Lower lobe of right lung (tissue), 2 donors: ENCODE measurements around the gene SOX5. TPM values are rescaled to one million over a fixed set of nuclear protein-coding genes. Genes with fewer than 3 reads are reported as not detected.

Experiments used
- ATAC-seq, 2 donors: fragments of 200-7000 bp; cut with Tn5 transposase; one replicate each; pipeline ENCODE4 v1.9.1; 2020 to 2022; ENCODE audit warnings: mild to moderate bottlenecking in 2 of 2, moderate library complexity in 2 of 2
- DNase-seq: peaks from one replicate; pipeline ENCODE4 v3.0.0-alpha.2; 2020
- H3K27ac ChIP-seq: fragments of 200-600 bp; one replicate; pipeline ENCODE4 v1.8.0; 2022
- H3K27me3 ChIP-seq: fragments of 200-600 bp; one replicate; pipeline ENCODE4 v1.8.0; 2022; ENCODE audit warnings: low read depth
- H3K36me3 ChIP-seq: fragments of 200-600 bp; one replicate; pipeline ENCODE4 v1.8.0; 2022; ENCODE audit warnings: mild to moderate bottlenecking
- H3K4me1 ChIP-seq: fragments of 200-600 bp; one replicate; pipeline ENCODE4 v1.8.0; 2022
- H3K4me3 ChIP-seq: fragments of 200-600 bp; one replicate; pipeline ENCODE4 v1.8.0; 2022; ENCODE audit warnings: mild to moderate bottlenecking
- H3K9me3 ChIP-seq: fragments of 200-600 bp; one replicate; pipeline ENCODE4 v1.8.0; 2022
- intact Hi-C: fragments of 100-400 bp; cut with DNase I; formaldehyde crosslinking; loops from one replicate; pipeline ENCODE4 v1.11.0; 2022
- total RNA-seq: library from RNA; stranded (reverse); fragmentation: NEBNext Ultra II Directional; extraction: Animal tissue kit (Norgen Biotek cat#: 25700); gene quantifications from one replicate; pipeline ENCODE4 v1.2.1, GENCODE V29; 2021
- TF ChIP-seq, protein P1 (sequence below): fragments of 200-600 bp; IDR thresholded peaks from one replicate; pipeline ENCODE4 v1.8.0; 2022; ENCODE audit warnings: antibody characterized with exemption, mild to moderate bottlenecking
- donor health status: DM: no; HTN: yes; CAD: no; lungs with severe emphysema.

Gene SOX5
- total RNA-seq, 1 donor from 2014 or later = 14.0 TPM

GRCh38 chr12:23659131-23659530 is 290.3 kb downstream of the SOX5 start:
- no peak overlapping the region for H3K27ac ChIP-seq
- H3K4me3 ChIP-seq = no peak overlapping the region
- no peaks in the 10 kb centered on the region for H3K36me3 ChIP-seq
- no peaks in the 10 kb centered on the region for H3K9me3 ChIP-seq
- H3K4me1 ChIP-seq = no peaks in the 10 kb centered on the region
- intact Hi-C loops = no loop called here
- TF ChIP-seq, protein P1, sequence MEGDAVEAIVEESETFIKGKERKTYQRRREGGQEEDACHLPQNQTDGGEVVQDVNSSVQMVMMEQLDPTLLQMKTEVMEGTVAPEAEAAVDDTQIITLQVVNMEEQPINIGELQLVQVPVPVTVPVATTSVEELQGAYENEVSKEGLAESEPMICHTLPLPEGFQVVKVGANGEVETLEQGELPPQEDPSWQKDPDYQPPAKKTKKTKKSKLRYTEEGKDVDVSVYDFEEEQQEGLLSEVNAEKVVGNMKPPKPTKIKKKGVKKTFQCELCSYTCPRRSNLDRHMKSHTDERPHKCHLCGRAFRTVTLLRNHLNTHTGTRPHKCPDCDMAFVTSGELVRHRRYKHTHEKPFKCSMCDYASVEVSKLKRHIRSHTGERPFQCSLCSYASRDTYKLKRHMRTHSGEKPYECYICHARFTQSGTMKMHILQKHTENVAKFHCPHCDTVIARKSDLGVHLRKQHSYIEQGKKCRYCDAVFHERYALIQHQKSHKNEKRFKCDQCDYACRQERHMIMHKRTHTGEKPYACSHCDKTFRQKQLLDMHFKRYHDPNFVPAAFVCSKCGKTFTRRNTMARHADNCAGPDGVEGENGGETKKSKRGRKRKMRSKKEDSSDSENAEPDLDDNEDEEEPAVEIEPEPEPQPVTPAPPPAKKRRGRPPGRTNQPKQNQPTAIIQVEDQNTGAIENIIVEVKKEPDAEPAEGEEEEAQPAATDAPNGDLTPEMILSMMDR = no peak
- DNase-seq = no peak
- no peak for ATAC-seq
- H3K27me3 ChIP-seq = no peaks in the 10 kb centered on the region

GRCh38 chr12:23657598-23657997 is 291.9 kb downstream of the SOX5 start:
- no peak overlapping the region for H3K4me3 ChIP-seq
- TF ChIP-seq, protein P1 = no peak
- H3K36me3 ChIP-seq = no peaks in the 10 kb centered on the region
- ATAC-seq (no peak), DNase-seq (no peak)
- H3K4me1 ChIP-seq = no peaks in the 10 kb centered on the region
- H3K27me3 ChIP-seq = no peaks in the 10 kb centered on the region
- H3K27ac ChIP-seq = no peak overlapping the region
- no peaks in the 10 kb centered on the region for H3K9me3 ChIP-seq
- intact Hi-C loops = no loop called here

DNA sequence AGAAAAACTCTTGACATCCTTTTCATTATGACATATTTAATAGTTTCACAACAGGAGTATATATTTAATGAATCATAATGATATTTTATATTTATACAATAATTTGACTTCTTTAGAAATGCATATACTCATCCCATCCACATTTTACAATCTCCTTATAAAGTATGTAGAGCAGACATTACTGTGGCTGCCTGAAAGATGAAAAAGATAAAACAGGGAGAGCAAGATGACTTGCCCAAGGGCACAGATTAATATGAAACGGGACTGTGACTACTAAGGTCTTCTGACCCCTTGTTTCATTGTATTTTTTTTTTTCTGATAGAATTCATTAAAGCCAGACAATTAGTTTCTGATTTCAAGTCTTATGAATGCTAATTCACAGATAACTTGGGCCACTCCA is 293.6 kb downstream of the SOX5 start:
- Histone ChIP-seq H3K36me3 (no peaks in the 10 kb centered on the region), H3K4me1 (no peaks in the 10 kb centered on the region), H3K4me3 (no peak overlapping the region), H3K27me3 (no peaks in the 10 kb centered on the region), H3K27ac (no peak overlapping the region), H3K9me3 (no peaks in the 10 kb centered on the region)
- DNase-seq = no peak
- ATAC-seq = no peak
- intact Hi-C loops = no loop called here
- TF ChIP-seq, protein P1 = no peak

DNA sequence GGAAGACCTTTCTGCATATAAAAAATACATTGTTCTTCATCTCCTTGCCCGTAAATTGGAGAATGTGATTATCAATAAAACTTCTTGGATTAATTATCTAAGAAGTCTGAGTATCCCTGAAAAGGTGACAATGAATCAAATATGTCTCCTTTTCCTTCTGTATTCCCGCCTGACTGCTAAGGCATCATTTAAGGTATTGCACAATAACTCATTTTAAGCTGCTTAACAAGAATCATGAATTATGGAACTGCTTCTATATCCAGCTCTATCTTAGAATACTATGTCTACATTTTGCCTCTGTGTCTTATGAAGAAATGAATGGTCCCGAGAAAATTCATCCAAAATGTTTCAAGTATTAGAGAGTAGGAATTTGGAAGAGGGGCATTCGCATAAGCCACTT is 294.4 kb downstream of the SOX5 start:
- no peaks in the 10 kb centered on the region for H3K27me3 ChIP-seq
- ATAC-seq (no peak), DNase-seq (no peak)
- no peaks in the 10 kb centered on the region for H3K4me1 ChIP-seq
- no peak overlapping the region for H3K27ac ChIP-seq
- H3K36me3 ChIP-seq = no peaks in the 10 kb centered on the region
- no peaks in the 10 kb centered on the region for H3K9me3 ChIP-seq
- no peak overlapping the region for H3K4me3 ChIP-seq
- TF ChIP-seq, protein P1 = no peak
- intact Hi-C loops = no loop called here

GRCh38 chr12:23648546-23648945 is 300.9 kb downstream of the SOX5 start:
- H3K9me3 ChIP-seq = peaks cover 5% of the 10 kb centered on the region
- DNase-seq = no peak
- H3K36me3 ChIP-seq = no peaks in the 10 kb centered on the region
- ATAC-seq = no peak
- TF ChIP-seq, protein P1 = no peak
- H3K4me1 ChIP-seq = no peaks in the 10 kb centered on the region
- intact Hi-C loops = no loop called here
- no peak overlapping the region for H3K4me3 ChIP-seq
- no peaks in the 10 kb centered on the region for H3K27me3 ChIP-seq
- H3K27ac ChIP-seq = no peak overlapping the region

DNA sequence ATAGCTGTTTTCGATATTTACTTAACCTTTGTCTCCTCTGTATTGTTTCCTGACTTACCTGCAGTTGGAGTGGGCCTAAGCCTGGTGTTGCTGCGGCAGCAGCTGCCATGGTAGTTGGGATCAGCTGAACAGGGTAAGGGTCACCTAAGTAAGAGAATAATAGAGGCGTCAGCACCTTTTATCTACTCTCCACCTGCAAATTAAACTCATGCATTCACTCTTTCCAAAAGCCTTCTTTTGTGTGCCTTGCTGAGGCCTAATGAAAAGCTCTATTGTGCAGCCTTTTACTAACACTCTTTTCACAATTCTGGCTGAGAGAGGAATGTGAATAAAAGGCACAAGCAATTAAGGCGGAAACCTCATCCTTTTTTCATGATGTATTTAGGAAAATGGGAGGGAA is 308.7 kb downstream of the SOX5 start:
- DNase-seq (no peak), ATAC-seq (no peak)
- no peaks in the 10 kb centered on the region for H3K27me3 ChIP-seq
- intact Hi-C loops = no loop called here
- no peaks in the 10 kb centered on the region for H3K36me3 ChIP-seq
- H3K27ac ChIP-seq = no peak overlapping the region
- H3K4me3 ChIP-seq = no peak overlapping the region
- H3K9me3 ChIP-seq = no peaks in the 10 kb centered on the region
- TF ChIP-seq, protein P1 = no peak
- no peaks in the 10 kb centered on the region for H3K4me1 ChIP-seq
